Testis (tissue), 3 donors: Measurements from ENCODE around the gene DOK3. TPM values are rescaled to one million over a fixed set of nuclear protein-coding genes. Genes with fewer than 3 reads are reported as not detected.

ENCODE experiments used
- DNase-seq: peaks from one replicate; pipeline ENCODE4 v3.0.0-alpha.2; 2019
- H3K27ac ChIP-seq, 2 donors: fragments of 200-600 bp; sonication (generic); one replicate each; pipeline ENCODE4 v1.5.1; 2019
- H3K27me3 ChIP-seq: fragments of 200-600 bp; sonication (generic); one replicate; pipeline ENCODE4 v1.5.1; 2019
- H3K36me3 ChIP-seq: fragments of 200-600 bp; sonication (generic); one replicate; pipeline ENCODE4 v1.5.1; 2017; ENCODE audit warnings: low read depth; ENCODE audit errors: missing control alignments
- H3K4me1 ChIP-seq: fragments of 200-600 bp; sonication (generic); one replicate; pipeline ENCODE4 v1.5.1; 2019
- H3K4me3 ChIP-seq, 2 donors: fragments of 200-600 bp; sonication (generic); one replicate each; pipeline ENCODE4 v1.5.1; 2017 to 2019
- H3K9me3 ChIP-seq: fragments of 200-600 bp; sonication (generic); one replicate; pipeline ENCODE4 v1.5.1; 2017
- CTCF ChIP-seq, 3 experiments: fragments of 450-650 bp in 2 of 3; fragments of 200-600 bp in 1 of 3; sonication (generic) in 1 of 3; IDR thresholded peaks; one replicate each; pipeline ENCODE4 v1.5.1; 2016 to 2019; ENCODE audit warnings: antibody characterized with exemption in 3 of 3, mild to moderate bottlenecking in 2 of 3, moderate library complexity in 1 of 3
- POLR2A ChIP-seq: fragments of 450-650 bp; IDR thresholded peaks from one replicate; pipeline ENCODE4 v1.6.1; 2017; ENCODE audit warnings: antibody characterized with exemption, mild to moderate bottlenecking, moderate library complexity
- whole genome bisulfite sequencing, 2 donors: methylation state at CpG; one replicate each; pipeline ENCODE4 v1.1.5; 2018; 5-methylcytosine and 5-hydroxymethylcytosine counted together
- intact Hi-C: fragments of 100-400 bp; cut with DNase I; formaldehyde crosslinking; loops from one replicate; pipeline ENCODE4 v1.15.1; 2023; ENCODE audit warnings: low total_unique reads
- polyA plus RNA-seq: library from polyadenylated mRNA; stranded (reverse); fragments of 350-450 nt; fragmentation: Illumina TruSeq; extraction: RNeasy Lipid Tissue Mini Kit (QIAGEN cat#74804); gene quantifications from one replicate; pipeline ENCODE4 v1.2.3, GENCODE V29; 2014; ENCODE audit warnings: low read depth, low replicate concordance; ENCODE audit not compliant: insufficient read depth
- total RNA-seq, 2 donors: library from RNA; depleted of rRNA; stranded (reverse); fragments of >200 nt; gene quantifications; one replicate each; pipeline ENCODE4 v1.2.3, GENCODE V29; 2016

The DOK3 gene
- total and polyA plus RNA-seq, 3 donors from 2014 or later: 10.4 to 18.7 (median 10.7) TPM

- peaks cover 2% of the 10 kb centered on the region for H3K4me1 ChIP-seq
- no peak for TF ChIP-seq CTCF (IDR thresholded peaks at IDR 0.05)
- no peak for TF ChIP-seq POLR2A
- H3K4me3 ChIP-seq: no peak overlapping the region
- intact Hi-C loops: loop anchor here (10.0 kb wide), 1 partner anchor 113 kb away; no protein-coding TSS in a partner anchor
- WGBS, 2 donors: 86 to 89% methylated on average over 20 to 23 of the region's 26 CpGs
- H3K9me3 ChIP-seq: no peaks in the 10 kb centered on the region
- DNase-seq: no peak
- no peaks in the 10 kb centered on the region for H3K36me3 ChIP-seq
- no peak overlapping the region for H3K27ac ChIP-seq
- H3K27me3 ChIP-seq: no peaks in the 10 kb centered on the region
These were observed 1.4 kb downstream of the DOK3 start for GRCh38 chr5:177508221-177508611.

- no peaks in the 10 kb centered on the region for H3K9me3 ChIP-seq
- TF ChIP-seq POLR2A (no peak), CTCF (IDR thresholded peaks at IDR 0.05) (no peak)
- WGBS, 2 donors: 88 to 92% methylated on average over 17 of the region's 17 CpGs
- H3K4me3 ChIP-seq: no peak overlapping the region
- H3K27ac ChIP-seq: no peak overlapping the region
- no peaks in the 10 kb centered on the region for H3K27me3 ChIP-seq
- intact Hi-C loops: loop anchor here (10.0 kb wide), 1 partner anchor 113 kb away; no protein-coding TSS in a partner anchor
- no peaks in the 10 kb centered on the region for H3K36me3 ChIP-seq
- H3K4me1 ChIP-seq: peaks cover 2% of the 10 kb centered on the region
- no peak for DNase-seq
These were observed 1.9 kb downstream of the DOK3 start for GRCh38 chr5:177507596-177508220.

- no peak for DNase-seq
- no peak overlapping the region for H3K27ac ChIP-seq
- intact Hi-C loops: loop anchor here (10.0 kb wide), 1 partner anchor 112 kb away; no protein-coding TSS in a partner anchor
- 85 to 90% methylated on average over 9 of the region's 9 CpGs for WGBS, 2 donors
- no peak for TF ChIP-seq CTCF (IDR thresholded peaks at IDR 0.05)
- TF ChIP-seq POLR2A: no peak
- H3K4me3 ChIP-seq: no peak overlapping the region
- no peaks in the 10 kb centered on the region for H3K36me3 ChIP-seq
- H3K9me3 ChIP-seq: no peaks in the 10 kb centered on the region
- no peaks in the 10 kb centered on the region for H3K27me3 ChIP-seq
- peaks cover 2% of the 10 kb centered on the region for H3K4me1 ChIP-seq
These were observed 2.5 kb downstream of the DOK3 start for GRCh38 chr5:177507165-177507564.

- H3K4me1 ChIP-seq: peaks cover 19% of the 10 kb centered on the region
- WGBS, 2 donors: 90 to 98% methylated on average over 2 to 4 of the region's 4 CpGs
- no peaks in the 10 kb centered on the region for H3K27me3 ChIP-seq
- H3K27ac ChIP-seq: no peak overlapping the region
- intact Hi-C loops: loop anchor here (10.0 kb wide), 1 partner anchor 110 kb away; no protein-coding TSS in a partner anchor
- DNase-seq: no peak
- H3K36me3 ChIP-seq: no peaks in the 10 kb centered on the region
- no peak overlapping the region for H3K4me3 ChIP-seq
- H3K9me3 ChIP-seq: no peaks in the 10 kb centered on the region
- TF ChIP-seq CTCF (IDR thresholded peaks at IDR 0.05) (no peak), POLR2A (no peak)
These were observed 4.6 kb downstream of the DOK3 start for GRCh38 chr5:177505075-177505474.
